HepG2 (cell line): ENCODE measurements around the gene ARAP1. TPM values are rescaled to one million over a fixed set of nuclear protein-coding genes. Genes with fewer than 3 reads are reported as not detected.

Experiments
- HOXD1 ChIP-seq: sonication (generic); formaldehyde crosslinking; IDR thresholded peaks from 2 replicates; pipeline ENCODE4 v1.5.0; 2020; ENCODE audit warnings: missing genetic modification reagents
- ZNF503 ChIP-seq: sonication (generic); formaldehyde crosslinking; IDR thresholded peaks from 2 replicates; pipeline ENCODE4 v1.4.0; 2020; ENCODE audit warnings: missing genetic modification reagents
- ZNF687 ChIP-seq: sonication (generic); formaldehyde crosslinking; IDR thresholded peaks from 2 replicates; pipeline ENCODE4 v1.5.1; 2020; ENCODE audit warnings: mild to moderate bottlenecking, missing genetic modification reagents, moderate library complexity
- ZNF879 ChIP-seq: sonication (generic); formaldehyde crosslinking; IDR thresholded peaks from 2 replicates; pipeline ENCODE4 v1.8.1; 2023; ENCODE audit warnings: missing genetic modification reagents
- ZZZ3 ChIP-seq: sonication (generic); formaldehyde crosslinking; IDR thresholded peaks from 2 replicates; pipeline ENCODE4 v1.4.0; 2020; ENCODE audit warnings: missing genetic modification reagents, mild to moderate bottlenecking, borderline replicate concordance
- polyA plus RNA-seq, 8 experiments: library from polyadenylated mRNA; depleted of rRNA in 3 of 8; stranded (reverse) in 7 of 8; unstranded in 1 of 8; fragments of >200 nt; fragmentation: Illumina TruSeq in 4 of 8; extraction: Trizol in 4 of 8; gene quantifications; 2 replicates each; pipeline versions ENCODE4 v1.2.1 to v1.2.3, GENCODE V29; 2011 to 2016; ENCODE audit warnings: low read depth in 4 of 8, missing spikeins in 1 of 8, mixed read lengths in 1 of 8; ENCODE audit not compliant: insufficient read depth in 1 of 8
- total RNA-seq, 5 experiments: library from RNA; depleted of rRNA; stranded (reverse); fragments of >200 nt; fragmentation: Illumina TruSeq; extraction: Trizol; gene quantifications; 2 replicates each; pipeline ENCODE4 v1.2.3, GENCODE V29; 2016; ENCODE audit warnings: low read depth in 1 of 5

ARAP1 gene
- total and polyA plus RNA-seq, 2 of the 13 experiments (the other 11 are each of a cell fraction or from before 2014, with no cell fraction given): 43.2 to 55.5 TPM

GRCh38 chr11:72777755-72778278 is 25.6 kb upstream of the ARAP1 start (continued):
- TF ChIP-seq ZNF687 (CRISPR knock-in tag) (peak; percentile 52), ZZZ3 (CRISPR knock-in tag) (no peak), ZNF879 (CRISPR knock-in tag) (no peak), HOXD1 (CRISPR knock-in tag) (peak; percentile 95), ZNF503 (no peak)
